ENCODE data around the gene ZDHHC1.

ZDHHC1 gene

GRCh38 chr16:67447508-67448076 is 31.3 kb upstream of the ZDHHC1 start:
- DNase-seq (ENCODE audit: low spot score) = peak; percentile 40

GRCh38 chr16:67446968-67447507 is 30.8 kb upstream of the ZDHHC1 start:
- DNase-seq (ENCODE audit: low spot score) = no peak

- DNase-seq (ENCODE audit: low spot score) = no peak
Measured at GRCh38 chr16:67445913-67446907, 29.9 kb upstream of the ZDHHC1 start.

GRCh38 chr16:67445441-67445912 is 29.2 kb upstream of the ZDHHC1 start:
- DNase-seq (ENCODE audit: low spot score) = no peak

- no peak for DNase-seq (ENCODE audit: low spot score)
Measured at GRCh38 chr16:67445126-67445426, 28.8 kb upstream of the ZDHHC1 start.

GRCh38 chr16:67444259-67445125 is 28.2 kb upstream of the ZDHHC1 start:
- DNase-seq (ENCODE audit: low spot score) = no peak

GRCh38 chr16:67443265-67443664 is 27.0 kb upstream of the ZDHHC1 start:
- DNase-seq (ENCODE audit: low spot score) = no peak

GRCh38 chr16:67442581-67443255 is 26.4 kb upstream of the ZDHHC1 start:
- no peak for DNase-seq (ENCODE audit: low spot score)

- no peak for DNase-seq (ENCODE audit: low spot score)
Measured at GRCh38 chr16:67441907-67442306, 25.6 kb upstream of the ZDHHC1 start.

- no peak for DNase-seq (ENCODE audit: low spot score)
Measured at GRCh38 chr16:67441271-67441753, 25.0 kb upstream of the ZDHHC1 start.

GRCh38 chr16:67438824-67439393 is 22.6 kb upstream of the ZDHHC1 start:
- no peak for DNase-seq (ENCODE audit: low spot score)

GRCh38 chr16:67438098-67438791 is 22.0 kb upstream of the ZDHHC1 start:
- no peak for DNase-seq (ENCODE audit: low spot score)

GRCh38 chr16:67437513-67437912 is 21.2 kb upstream of the ZDHHC1 start:
- no peak for DNase-seq (ENCODE audit: low spot score)

GRCh38 chr16:67436640-67437193 is 20.4 kb upstream of the ZDHHC1 start:
- DNase-seq (ENCODE audit: low spot score) = no peak

GRCh38 chr16:67435758-67436164 is 19.5 kb upstream of the ZDHHC1 start:
- no peak for DNase-seq (ENCODE audit: low spot score)

- no peak for DNase-seq (ENCODE audit: low spot score)
Measured at GRCh38 chr16:67433131-67433719, 16.9 kb upstream of the ZDHHC1 start.

- no peak for DNase-seq (ENCODE audit: low spot score)
Measured at GRCh38 chr16:67432506-67432890, 16.2 kb upstream of the ZDHHC1 start.

- no peak for DNase-seq (ENCODE audit: low spot score)
Measured at GRCh38 chr16:67431775-67432505, 15.7 kb upstream of the ZDHHC1 start.
